GM18519 (cell line): ENCODE measurements around the gene GPS1.

Experiments
- ATAC-seq: cut with Tn5 transposase; IDR thresholded peaks from one replicate; pipeline ENCODE4 v1.9.1; 2021; ENCODE audit warnings: mild to moderate bottlenecking, moderate library complexity; ENCODE audit not compliant: unreplicated experiment, low FRiP score

The GPS1 gene

DNA sequence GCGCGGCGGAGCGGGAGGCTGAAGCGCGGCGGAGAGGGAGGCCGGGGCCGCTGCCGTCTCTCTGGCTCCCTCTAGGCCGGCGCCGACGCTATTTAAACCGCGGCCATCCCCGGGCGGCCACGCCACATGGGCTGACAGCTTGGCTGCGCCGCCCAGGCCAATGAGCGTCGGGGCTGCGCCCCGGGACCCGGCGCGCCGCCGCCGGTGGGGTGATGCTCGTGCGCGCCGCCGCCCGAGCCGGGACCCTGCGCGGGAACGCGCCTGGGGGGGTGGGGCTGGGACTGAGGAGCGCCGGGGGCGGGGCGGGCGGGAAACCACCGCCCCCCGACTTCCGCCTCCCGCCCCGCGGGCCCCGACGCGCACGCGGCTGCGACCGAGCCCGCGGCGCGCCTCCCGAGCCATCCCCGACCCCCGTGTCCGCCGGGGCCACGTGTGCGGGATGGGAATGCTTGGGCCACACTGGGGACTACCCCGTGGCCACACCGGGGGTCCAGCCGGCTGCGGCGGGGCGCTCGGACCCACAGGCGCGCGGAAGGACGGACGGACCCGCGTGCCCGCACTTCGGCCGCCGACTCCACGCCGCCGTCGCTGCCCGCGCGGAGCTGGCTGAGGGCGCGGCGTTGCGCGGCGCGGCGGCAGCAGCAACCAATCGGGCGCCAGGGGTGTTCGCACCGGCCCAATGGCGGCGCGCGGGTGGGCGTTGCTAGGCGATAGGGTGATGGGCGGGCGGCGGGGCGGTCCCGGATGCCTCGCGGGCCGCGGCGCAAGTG is 46.7 kb downstream of the GPS1 start, which contains the start of gene FASN:
Gene FASN, minus strand, starts transcription at position 68 of the 770 bp plus-strand sequence. CDS start 1,791 bp downstream, outside the sequence.
- peak; percentile 54 for ATAC-seq

DNA sequence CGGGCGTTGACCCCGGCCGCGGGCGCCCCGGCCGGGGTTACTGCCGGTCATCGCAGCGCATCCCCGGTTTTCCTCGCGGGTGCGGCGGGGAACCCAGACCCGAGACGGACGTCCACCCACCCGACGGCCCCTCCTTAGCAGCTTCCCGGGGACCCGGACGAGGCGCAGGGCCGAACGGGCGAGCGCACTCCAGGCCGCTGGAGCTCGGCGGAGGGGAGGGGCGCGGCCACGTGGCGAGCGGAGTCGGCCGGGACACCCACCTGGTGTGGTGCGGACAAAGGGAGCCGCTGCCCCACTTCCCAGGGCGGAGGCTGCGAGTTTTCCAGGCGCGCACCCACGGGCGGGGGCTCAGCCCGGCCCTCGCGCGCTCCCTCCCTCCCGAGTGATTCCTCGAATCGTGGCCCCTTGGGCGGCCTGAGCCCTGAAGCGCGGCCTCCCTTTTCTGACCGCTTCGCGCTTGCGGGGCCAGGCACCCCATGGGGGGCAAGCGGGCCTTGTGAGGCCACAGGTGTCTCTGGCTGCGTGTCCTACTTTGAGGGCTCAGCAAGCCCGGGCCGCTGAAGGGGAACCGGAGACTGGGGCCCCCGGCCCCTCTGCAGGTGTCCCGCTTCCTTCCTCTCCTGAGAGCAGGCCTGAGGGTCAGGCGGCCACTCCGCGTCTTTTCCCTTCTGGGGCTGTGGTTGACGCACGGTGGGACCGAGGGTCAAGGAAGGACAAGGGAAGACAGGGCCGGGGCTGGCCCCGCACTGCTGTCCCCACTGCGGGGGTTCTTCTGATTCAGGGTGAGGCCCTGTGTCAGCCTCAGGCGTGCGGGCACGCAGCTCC is 47.5 kb downstream of the GPS1 start:
- peak; percentile 0 for ATAC-seq

DNA sequence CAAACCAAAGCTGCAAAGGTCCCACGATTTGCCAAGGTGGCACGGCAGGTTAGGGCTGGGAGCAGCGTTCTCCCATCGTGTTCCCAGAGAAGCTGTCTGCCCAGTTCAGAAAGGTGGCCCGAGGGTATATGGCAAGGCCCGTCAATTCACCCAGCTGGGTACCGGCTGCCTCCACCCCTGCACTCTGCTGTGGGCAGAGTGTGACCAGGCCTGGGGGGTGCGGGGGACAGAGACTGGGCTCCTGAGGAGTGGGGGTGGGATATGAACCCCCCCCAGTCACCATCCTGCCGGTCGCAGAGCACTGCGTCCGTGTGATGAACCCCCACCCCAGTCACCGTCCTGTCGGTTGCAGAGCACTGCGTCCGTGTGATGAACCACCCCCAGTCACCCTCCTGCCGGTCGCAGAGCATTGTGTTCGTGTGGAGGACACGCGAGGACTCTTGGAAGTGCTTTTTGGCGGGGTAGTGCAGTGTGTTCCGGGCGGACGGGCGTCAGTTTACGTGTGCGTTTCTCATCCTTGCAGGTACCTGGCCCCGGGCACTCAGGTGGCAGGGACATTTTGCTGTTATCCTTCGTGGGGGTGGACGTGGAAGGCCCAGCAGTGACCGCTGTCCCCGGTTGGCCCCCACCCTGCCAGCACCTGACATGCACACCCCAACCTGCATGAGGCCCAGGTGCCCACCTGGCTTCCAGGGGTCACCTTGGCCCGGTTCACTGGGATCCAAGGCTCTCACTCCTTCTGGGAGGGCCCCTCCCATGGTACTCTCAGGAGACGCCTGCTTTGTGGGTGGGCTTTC is 49.0 kb downstream of the GPS1 start:
- no peak for ATAC-seq

DNA sequence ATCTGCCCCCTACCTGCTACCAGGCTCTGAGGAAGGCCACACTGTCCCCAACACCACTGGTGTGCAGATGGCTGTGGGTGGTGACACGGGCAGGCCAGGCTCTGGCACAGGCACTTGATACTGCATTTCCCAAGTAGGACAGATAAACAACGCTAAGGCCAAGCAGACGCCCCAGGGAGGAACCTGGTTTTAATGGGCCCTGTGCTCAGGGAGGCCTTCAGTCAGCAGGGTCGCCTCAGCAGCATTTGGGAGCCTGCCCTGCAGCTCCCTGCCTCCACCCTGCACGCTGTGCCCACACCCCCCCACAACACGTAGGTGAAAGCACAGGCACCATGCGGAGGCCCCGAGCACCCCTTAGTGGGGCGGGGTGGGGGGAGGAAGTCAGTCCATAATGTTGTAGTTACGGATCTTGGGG is 49.6 kb downstream of the GPS1 start:
- ATAC-seq = no peak

DNA sequence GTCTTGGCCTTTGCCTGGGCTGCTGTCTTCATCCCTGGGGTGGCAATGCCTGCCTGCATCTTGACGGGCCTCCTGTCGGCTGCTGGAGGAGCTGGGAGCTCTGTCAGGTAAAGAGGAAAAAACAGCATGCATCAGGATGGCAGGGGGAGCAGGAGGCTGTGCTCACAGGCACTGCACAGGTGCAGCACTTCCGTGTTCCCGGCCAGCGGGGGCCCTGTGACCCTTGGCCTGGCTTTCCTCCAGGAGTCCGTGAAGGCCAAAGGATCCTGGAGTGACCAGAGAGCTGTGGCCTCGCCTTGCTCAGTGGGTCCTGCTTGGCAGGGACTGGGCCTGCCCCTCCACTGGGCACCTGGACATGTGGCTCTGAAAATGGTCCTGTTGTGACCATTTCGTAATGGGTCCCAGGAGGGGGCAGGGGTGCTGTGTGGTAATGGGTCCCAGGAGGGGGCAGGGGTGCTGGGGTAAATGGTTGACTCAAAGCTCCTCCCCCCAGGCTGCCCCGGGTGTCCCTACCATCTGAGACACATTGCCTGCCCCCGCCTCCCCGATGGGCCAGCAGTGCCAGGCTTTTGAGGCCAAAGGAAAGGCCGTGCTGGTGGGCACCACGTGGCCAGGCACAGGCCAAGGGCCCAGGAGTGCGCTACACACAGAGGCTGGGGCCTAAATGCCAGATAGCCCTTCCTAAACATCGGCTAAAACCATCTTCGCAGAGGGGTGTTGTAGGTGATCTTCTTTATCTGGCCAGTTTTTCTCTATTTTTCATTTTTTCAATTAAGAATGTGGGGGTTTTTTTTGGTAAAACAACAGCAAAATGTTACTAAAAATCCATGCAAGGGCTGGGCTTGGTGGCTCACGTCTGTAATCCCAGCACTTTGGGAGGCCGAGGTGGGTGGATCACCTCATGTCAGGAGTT is 50.3 kb downstream of the GPS1 start:
- no peak for ATAC-seq

DNA sequence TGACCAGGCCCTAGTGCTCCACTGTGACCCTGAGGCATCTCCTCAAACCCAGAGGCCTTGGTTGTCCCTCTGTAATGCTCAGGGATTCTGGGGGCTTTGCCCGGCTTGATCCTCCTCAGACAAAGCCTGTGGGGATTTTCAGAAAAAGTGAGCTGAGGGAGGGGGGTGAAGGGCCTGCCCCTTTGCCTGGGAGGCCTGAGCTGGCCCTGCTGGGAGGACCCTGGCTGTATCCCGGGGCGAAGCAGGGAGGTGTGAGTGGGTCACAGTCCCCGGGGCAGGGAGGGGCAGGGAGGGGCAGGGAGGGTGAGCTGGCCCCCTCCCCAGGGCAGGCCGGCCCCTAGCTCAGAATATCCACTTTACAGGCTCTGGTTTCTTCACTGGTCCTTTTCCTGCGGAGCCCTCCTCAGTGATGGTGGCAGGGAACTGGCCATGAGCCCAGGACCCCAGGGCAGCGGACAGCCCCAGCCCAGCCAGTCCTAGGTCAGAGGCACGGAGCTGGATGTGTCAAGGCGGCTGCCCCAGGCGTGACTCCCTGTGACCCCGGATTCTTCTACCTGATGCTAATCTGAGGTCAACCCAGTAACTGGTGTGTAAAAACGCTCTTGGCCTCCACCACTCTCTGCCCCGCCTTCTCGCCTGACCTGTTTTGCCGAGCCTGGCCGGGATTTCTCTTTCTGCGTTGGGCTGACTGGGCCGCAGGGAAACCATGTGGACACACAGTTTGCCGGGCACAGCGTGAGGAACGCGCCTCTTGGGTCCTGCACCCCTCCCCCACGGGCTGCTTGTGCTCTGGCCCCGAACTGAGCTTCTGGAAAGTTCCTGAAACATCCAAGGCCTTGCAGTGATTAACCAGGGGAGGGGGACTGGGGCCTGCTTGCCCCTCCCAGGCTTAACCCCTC is 52.1 kb downstream of the GPS1 start:
- ATAC-seq = no peak

DNA sequence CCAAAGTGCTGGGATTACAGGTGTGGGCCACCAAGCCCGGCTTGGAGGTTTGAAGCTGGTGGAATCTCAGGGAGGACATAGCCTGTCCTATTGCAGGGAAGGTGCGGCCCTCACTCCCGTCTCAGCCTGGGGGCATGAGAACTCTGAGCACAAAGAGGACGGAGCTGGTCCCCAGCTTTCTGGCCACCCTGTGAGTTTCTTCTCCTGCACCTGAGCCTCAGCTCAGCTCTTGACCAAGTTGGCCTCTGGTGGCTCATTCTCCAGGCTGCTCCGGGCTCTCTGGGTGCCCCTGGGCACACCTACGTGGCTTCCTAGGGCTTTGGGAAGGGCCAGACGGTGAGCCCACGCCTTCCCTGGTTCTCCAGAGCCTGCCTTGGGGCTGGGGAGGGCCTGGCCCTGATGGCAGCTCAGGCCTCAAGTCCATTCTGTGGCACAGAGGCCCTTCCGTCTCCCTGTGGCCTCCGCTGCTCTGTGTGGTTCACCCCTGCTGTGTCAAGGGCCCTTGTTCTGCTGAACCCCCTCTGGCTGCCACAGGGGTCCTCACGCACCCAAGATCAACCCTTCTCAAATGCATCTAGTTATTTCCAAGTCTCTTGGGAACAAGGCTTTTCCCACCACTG is 53.2 kb downstream of the GPS1 start:
- ATAC-seq = no peak

DNA sequence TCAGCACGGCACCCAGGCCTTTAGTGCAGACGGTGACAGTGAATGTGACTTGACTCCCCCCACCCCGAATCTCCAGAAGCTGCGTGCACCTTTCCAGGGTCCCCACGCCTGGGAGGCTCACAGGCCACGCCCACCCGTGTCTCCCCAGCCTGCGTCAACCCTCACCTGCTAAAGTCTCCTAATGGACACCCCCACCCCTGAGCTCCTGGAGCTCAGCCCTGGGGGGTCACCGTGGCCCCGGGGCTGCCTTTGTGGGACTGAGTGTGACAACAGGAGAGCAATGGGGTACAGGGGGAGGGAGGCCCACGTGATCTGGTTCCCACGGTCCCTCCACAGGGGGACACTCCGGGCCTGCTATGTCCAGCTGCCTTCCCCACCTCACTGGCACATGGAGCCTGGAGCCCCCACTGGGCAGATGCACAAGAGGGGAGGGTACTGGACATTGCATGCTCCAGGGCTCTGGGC is 53.8 kb downstream of the GPS1 start:
- ATAC-seq = no peak

DNA sequence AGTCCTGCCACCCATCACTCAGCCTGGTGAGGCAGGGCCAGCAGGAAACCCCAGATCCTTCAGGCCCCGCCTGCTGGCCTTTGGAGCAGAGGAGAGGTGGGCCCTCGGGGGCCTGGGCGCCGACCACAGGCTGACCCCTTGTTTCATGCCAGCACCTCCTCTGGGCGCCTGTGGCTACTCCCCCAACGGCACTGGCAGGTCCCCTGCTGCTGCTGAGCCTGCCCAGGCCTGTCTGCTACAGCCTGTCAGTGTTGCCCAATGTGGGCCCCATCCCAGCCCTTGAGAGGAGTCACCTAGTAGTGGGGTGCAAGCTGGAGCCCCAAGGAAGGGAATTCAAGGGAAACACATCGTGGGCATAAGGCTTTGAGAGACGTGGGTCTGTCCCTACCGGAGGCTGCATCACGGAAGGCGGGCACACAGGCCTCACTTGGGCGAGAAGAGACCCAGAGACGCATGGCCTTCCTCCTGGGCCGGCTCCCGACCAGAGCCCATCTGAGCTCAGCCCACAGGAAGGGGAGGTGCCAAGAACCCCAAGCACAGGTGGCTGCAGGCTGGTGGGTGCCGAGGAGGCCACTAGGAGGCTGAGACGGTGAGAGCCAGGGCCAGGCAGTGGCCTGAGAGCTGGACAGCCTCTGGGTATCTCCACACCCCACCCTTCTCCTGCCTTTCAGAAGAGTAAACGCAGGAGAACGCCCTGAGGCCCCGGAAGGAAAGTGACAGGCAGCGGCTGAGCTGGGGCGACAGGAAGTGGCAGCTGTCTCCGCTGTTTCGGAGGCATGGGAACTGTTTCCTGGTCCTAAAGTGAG is 54.4 kb downstream of the GPS1 start:
- ATAC-seq = no peak

DNA sequence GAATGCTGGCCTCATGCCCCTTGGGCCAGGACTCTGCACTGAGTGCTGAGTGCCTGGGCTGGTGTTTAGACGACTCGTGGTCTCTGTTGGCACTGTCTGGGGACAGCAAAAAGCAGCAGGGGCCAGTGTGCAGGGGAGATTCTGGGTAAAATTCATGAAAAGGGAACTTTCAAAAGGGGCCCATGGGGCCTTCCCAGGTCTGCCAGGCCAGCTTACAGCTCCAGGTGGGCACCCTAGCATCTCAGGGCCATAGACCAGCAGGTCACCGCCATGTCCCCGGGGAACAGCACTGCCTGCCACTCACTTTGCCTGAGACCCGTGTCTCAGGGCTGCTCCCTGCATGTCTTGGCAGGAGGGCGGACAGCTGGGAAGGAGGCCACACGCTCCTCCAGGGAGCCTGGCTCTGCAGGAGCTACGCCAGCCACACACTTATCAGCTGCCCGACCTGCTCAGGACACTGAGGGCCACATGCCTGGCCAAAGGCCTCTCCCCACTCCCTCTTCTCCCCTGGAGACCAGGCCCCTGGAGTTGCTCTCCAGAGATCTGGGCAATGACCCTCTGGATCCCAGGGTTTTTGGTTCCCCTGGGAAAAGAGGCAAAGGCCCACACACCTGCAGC is 55.1 kb downstream of the GPS1 start:
- no peak for ATAC-seq
